GM18909 (cell line): Measurements from ENCODE around the gene FBXO9.
"Not testable (repeated sequence)": the region's sequence is repeated elsewhere in the genome, so short reads cannot be mapped to it uniquely, and the experiment has no call there.

Experiments
- ATAC-seq: cut with Tn5 transposase; IDR thresholded peaks from one replicate; pipeline ENCODE4 v1.9.1; 2021; ENCODE audit warnings: mild to moderate bottlenecking; ENCODE audit not compliant: unreplicated experiment, poor library complexity

Gene FBXO9

GRCh38 chr6:53045891-53046673 is 19.1 kb upstream of the FBXO9 start:
- ATAC-seq: no peak

GRCh38 chr6:53048431-53049195 is 16.6 kb upstream of the FBXO9 start:
- peak; percentile 97 for ATAC-seq

GRCh38 chr6:53049415-53049814 is 15.8 kb upstream of the FBXO9 start:
- no peak for ATAC-seq

GRCh38 chr6:53052152-53052551 is 13.1 kb upstream of the FBXO9 start:
- ATAC-seq: not testable (repeated sequence)

- ATAC-seq: no peak
Measured at GRCh38 chr6:53054532-53054931, 10.7 kb upstream of the FBXO9 start.

GRCh38 chr6:53055873-53056272 is 9.3 kb upstream of the FBXO9 start:
- ATAC-seq: no peak

- no peak for ATAC-seq
Measured at GRCh38 chr6:53056273-53056672, 8.9 kb upstream of the FBXO9 start.

- no peak for ATAC-seq
Measured at GRCh38 chr6:53058388-53059195, 6.6 kb upstream of the FBXO9 start.

- ATAC-seq: no peak
Measured at GRCh38 chr6:53059648-53060589, 5.3 kb upstream of the FBXO9 start.

GRCh38 chr6:53062169-53062539 is 3.0 kb upstream of the FBXO9 start:
- ATAC-seq: no peak

GRCh38 chr6:53064255-53064654 is 949 bp upstream of the FBXO9 start:
- not testable (repeated sequence) for ATAC-seq

- peak; percentile 80 for ATAC-seq
Measured at GRCh38 chr6:53064726-53065265, 408 bp upstream of the FBXO9 start.

- no peak for ATAC-seq
Measured at GRCh38 chr6:53066077-53066417, 843 bp downstream of the FBXO9 start.

- no peak for ATAC-seq
Measured at GRCh38 chr6:53066874-53067706, 1.9 kb downstream of the FBXO9 start.

- ATAC-seq: no peak
Measured at GRCh38 chr6:53067849-53068361, 2.7 kb downstream of the FBXO9 start.

GRCh38 chr6:53069427-53069826 is 4.2 kb downstream of the FBXO9 start:
- no peak for ATAC-seq

- ATAC-seq: peak; percentile 64
Measured at GRCh38 chr6:53070806-53071205, 5.6 kb downstream of the FBXO9 start.

- ATAC-seq: no peak
Measured at GRCh38 chr6:53074347-53074746, 9.1 kb downstream of the FBXO9 start.

- ATAC-seq: no peak
Measured at GRCh38 chr6:53080813-53081212, 15.6 kb downstream of the FBXO9 start.
